Measurements from ENCODE around the gene KRTAP5-7.

KRTAP5-7 gene

GRCh38 chr11:71495286-71496230 lies 31.5 kb upstream of the KRTAP5-7 start:
- no peak for DNase-seq (ENCODE audit: low read depth)

DNA sequence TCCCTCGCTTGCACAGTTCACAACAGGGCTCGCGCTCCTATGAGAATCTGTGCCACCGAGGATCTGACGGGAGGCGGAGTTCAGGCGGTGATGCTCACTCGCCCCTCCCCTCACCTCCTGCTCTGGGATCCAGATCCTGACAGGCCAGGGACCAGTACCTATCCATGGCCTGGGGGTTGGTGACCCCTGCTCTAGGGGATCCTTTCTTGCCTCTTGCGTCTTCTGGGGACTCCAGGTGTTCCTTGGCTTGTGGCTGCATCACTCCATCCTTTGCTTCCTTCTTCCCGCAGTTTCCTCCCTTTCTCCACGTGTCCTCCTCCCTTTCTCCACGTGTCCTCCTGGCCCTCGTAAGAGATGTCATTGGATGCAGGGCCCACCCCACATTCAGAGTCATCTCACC lies 30.6 kb upstream of the KRTAP5-7 start:
- no peak for DNase-seq (ENCODE audit: low read depth)

DNA sequence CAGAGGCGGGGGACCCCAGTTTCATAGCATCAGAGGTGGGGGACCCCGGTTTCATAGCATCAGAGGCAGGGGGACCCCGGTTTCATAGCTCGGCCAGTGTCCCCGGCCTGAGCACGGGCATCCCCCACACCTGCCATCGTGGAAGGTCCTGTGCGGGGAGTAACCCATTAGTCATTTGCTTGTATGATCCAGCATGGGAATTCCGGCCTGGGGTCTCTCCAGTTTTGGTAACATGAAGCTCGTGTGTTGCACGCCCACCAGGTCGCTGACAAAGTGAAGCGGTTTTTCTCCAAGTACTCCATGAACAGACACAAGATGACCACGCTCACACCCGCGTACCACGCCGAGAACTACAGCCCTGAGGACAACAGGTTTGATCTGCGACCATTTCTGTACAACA lies 29.0 kb upstream of the KRTAP5-7 start:
- DNase-seq (ENCODE audit: low read depth), result no peak

GRCh38 chr11:71499125-71499524 lies 27.9 kb upstream of the KRTAP5-7 start:
- DNase-seq (ENCODE audit: low read depth), result no peak

- DNase-seq (ENCODE audit: low read depth), result no peak
These were observed 27.5 kb upstream of the KRTAP5-7 start for GRCh38 chr11:71499546-71499945.

DNA sequence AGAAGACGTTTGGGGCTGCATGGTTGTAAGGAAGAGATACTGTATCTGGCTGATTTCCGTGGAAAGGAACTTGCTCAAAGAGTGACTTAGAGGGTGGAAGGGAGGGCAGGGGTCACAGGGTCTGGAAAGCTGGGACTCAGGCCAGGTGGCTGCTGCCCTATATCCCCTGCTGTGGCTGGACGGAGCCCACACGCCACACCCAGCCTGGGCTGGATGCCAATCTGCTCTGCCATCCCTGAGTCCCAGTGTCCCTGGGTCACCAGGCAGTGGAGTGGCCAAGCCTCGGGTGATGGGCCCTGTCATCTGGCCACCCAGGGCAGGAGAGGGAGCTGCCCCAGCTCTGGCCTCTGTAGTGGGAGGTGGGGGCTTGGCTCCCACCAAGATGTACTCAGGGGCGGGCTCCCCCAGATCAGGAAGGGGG lies 26.5 kb upstream of the KRTAP5-7 start:
- no peak for DNase-seq (ENCODE audit: low read depth)

DNA sequence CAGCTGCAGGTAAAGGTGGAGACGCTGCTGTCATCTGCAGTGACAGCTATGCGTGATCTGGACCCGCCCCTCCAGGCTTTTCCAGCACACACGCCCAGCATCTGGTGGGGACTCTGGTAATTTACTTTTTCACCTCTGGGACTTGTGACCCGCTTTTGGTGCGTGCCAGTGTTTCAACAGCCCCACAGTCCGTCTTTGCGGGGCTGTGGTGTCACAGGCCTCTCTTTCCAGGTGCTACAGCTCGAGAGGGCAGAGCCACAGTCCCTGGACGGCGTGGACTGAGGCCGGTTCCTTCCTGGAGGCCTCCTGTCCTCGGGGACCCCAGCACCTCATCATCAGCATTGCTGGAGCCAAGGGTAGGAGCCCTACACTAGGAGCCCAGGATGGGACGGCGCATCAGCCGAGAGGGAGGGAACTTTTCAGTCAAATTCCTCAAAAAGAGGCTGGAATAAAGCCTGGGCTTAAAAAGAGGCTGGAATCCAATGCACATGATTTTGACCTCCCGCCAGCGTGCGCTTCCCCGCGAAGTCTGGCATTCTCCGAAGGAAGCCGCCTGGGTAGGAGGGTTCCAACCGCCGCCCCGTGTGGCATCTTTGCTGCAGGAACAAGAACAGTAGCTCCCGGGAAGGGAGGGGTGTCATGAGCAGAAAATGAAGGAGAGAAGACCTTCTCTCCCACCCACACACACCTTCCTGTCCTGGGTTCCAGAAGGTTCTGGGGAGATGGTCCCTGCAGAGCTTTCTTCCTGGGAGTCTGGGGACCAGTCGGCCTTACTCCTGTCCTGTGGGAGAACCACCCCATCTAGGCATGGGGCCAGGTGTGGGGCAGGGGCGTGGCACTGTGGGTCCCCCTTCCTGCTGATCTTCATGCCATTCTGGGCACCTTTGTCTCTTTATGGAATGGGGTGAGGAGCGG lies 25.7 kb upstream of the KRTAP5-7 start:
- DNase-seq (ENCODE audit: low read depth), result no peak

- no peak for DNase-seq (ENCODE audit: low read depth)
These were observed 25.0 kb upstream of the KRTAP5-7 start for GRCh38 chr11:71502026-71502425.

- DNase-seq (ENCODE audit: low read depth), result no peak
These were observed 24.1 kb upstream of the KRTAP5-7 start for GRCh38 chr11:71502871-71503435.

- no peak for DNase-seq (ENCODE audit: low read depth)
These were observed 22.5 kb upstream of the KRTAP5-7 start for GRCh38 chr11:71504531-71504930.

DNA sequence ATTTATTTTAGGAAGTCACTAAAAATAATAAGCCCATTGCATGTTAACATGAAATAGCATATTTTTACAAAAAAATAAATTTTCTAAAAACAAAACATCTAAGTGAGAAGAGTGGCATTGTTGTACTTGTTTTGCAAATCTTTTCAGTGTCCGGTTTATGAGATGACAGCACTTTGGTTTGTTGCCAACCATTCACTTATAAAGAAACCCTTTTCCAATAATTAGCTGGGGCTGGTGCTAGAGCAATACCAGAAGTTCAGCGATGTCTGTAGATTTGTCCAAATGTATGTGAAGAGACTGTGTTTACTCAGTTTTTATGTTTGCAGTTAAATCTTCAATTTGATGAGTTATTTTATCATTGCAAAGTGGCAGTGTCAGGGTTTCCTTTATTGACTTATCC lies 22.1 kb upstream of the KRTAP5-7 start:
- DNase-seq (ENCODE audit: low read depth), result no peak

DNA sequence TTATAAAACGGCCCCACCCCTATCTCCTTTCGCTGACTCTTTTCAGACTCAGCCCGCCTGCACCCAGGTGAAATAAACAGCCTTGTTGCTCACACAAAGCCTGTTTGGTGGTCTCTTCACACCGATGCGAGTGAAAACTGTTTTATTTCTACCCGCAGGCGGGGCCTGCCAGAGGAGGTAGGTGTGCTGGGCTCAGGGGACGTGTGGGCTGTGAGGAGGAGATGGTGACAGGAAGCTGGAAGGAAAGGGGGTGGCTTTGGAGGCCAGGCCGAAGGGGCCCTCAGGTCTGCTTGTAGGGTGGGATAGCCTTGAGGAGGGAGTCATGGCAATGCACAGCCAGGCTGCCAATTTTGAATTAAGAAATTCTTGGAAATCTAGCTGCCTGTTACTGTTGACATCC lies 21.3 kb upstream of the KRTAP5-7 start:
- DNase-seq (ENCODE audit: low read depth), result no peak

- no peak for DNase-seq (ENCODE audit: low read depth)
These were observed 20.0 kb upstream of the KRTAP5-7 start for GRCh38 chr11:71507102-71507501.

DNA sequence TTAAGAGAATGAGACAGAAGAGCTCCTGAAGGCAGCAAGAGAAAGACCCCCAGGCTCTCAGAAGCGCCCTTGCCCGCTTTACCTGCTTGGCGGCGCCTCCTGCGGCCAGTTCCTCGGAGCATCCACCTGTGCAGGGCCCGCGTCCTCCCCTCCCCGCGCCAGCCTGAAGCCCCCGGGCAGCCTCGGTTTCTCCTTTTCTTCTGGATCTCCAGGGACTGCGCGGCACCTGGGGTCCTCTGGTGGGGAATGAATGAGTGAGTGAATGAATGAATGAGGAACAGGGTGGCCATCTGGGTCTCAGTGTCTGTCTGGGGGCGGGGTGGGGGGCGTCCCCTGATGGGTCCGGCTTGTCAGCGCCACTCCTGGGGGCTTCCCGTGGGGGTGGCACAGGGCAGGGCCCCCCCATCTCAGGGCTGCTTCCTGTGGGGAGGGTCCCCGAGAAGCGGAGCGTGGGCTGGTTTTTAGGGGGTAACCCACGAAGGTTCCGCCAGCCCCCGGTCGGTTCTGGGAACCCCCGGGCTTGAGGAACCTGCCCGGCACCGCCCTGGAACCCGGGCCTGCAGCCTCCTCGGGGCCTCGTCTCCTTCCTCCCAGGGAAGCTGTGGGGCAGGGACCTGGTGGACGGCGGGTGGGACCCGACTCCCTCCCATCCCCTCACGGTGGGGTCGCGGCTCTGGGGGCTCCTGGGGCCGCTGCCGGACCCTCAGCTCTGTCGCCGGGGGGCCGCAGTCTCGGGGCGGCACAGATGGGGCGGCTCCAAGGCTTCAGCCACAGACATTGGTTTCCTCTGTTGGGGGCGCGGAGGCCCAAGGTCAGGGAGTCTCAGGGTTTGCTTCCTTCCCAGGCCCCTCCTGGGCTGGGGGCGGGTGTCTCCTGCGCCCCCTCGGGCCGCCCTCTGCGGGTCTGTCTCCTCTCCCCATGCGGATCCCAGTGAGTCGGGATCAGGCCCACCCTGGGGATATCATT lies 8.3 kb upstream of the KRTAP5-7 start:
- no peak for DNase-seq (ENCODE audit: low read depth)

DNA sequence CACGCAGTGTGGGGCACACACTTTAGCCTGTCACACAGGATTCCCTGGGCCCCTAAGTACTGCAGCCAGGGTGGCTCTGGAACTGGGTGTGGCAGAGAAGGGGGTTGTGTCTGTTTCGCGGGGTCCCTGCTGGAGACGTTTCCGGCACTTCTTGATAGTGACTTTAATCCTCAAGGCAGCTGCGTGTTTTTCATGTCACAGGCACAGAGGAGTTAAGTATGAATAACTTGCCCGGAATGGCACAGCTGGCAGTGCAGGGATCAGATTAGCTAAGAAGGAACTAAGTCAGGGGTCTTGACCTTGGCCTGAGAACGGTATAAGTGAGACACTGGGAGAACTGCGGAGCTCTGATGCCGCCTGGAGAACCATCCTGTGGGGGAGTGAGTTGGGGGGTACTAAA lies 7.5 kb upstream of the KRTAP5-7 start:
- DNase-seq (ENCODE audit: low read depth), result no peak

- no peak for DNase-seq (ENCODE audit: low read depth)
These were observed 1.7 kb upstream of the KRTAP5-7 start for GRCh38 chr11:71525188-71525937.

DNA sequence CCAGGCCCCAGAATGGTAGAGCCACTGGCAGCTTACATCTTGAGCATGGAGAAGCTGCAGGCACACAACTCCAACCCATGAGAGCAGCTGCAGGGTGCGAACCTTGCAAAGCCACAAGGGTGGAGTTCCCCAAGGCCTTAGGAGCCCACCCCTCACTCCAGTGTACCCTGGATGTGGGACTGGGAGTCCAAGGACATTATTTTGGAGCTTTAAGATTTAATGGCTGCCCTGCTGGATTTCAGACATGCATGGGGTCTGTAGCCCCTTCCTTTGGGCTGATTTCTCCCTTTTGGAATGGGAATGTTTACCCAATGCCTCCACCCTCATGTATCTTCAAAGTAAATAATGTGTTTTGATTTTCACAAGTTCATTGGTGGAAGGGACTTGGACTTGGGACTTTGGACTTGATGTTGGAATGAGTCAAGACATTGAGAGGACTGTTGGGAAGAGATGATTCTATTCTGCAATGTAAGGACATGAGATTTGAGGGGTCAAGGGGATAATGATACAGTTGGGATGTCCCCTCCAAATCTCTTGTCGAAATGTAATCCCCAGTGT lies 1.1 kb upstream of the KRTAP5-7 start:
- no peak for DNase-seq (ENCODE audit: low read depth)

GRCh38 chr11:71527576-71528210 lies 626 bp downstream of the KRTAP5-7 start:
- no peak for DNase-seq (ENCODE audit: low read depth)

DNA sequence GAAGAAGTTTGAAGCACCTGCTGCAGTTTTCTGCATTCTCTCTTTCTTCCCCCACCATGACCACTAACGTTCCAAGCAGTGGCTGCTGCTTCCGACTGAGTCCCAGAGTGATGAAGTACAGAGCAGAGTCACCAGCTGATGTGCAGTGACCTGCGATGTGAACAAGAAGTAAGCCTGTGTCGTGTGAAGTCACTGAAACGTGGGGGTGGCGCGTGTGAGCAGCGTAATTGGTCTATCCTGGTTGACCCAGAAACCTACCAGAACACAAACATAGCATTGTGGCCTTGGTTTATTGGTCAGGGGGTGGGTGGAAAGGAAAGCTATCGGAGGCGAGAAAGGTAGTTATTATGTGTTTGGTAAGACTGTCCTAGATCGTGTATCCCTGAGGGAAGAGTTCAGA lies 3.5 kb downstream of the KRTAP5-7 start:
- no peak for DNase-seq (ENCODE audit: low read depth)
